K562 (cell line): ENCODE results near the gene MLH3. TPM values are rescaled to one million over a fixed set of nuclear protein-coding genes. Genes with fewer than 3 reads are reported as not detected.

Experiments used
- ARID2 ChIP-seq: fragments of 450-650 bp; IDR thresholded peaks from 2 replicates; pipeline ENCODE4 v1.6.1; 2017; ENCODE audit warnings: antibody characterized with exemption, mild to moderate bottlenecking
- ARID3A ChIP-seq: IDR thresholded peaks from 2 replicates; pipeline ENCODE4 v1.6.1; 2012; ENCODE audit warnings: low read depth, low read length, improper control_type of control experiment, borderline replicate concordance
- CHD1 ChIP-seq: fragments of 200-600 bp; sonication (generic); IDR thresholded peaks from one replicate; pipeline ENCODE4 v1.6.1; 2012; ENCODE audit warnings: mild to moderate bottlenecking, moderate library complexity, low read length, inconsistent platforms
- CREB1 ChIP-seq, 2 experiments: sonication (generic) in 1 of 2; formaldehyde crosslinking in 1 of 2; IDR thresholded peaks; 2 replicates each; pipeline versions ENCODE4 v1.6.1 to v1.8.0; 2012 to 2022; ENCODE audit warnings: inconsistent platforms in 1 of 2, mild to moderate bottlenecking in 1 of 2, missing genetic modification reagents in 1 of 2, moderate library complexity in 1 of 2
- FOS ChIP-seq: IDR thresholded peaks from 3 replicates; pipeline ENCODE4 v1.6.1; 2011; ENCODE audit not compliant: insufficient read length; ENCODE audit errors: extremely low read depth
- FOXA3 ChIP-seq, 2 experiments: fragments of 450-650 bp in 1 of 2; sonication (generic) in 1 of 2; formaldehyde crosslinking; IDR thresholded peaks in 1 of 2; conservative IDR thresholded peaks in 1 of 2; 2 replicates each; pipeline versions ENCODE4 v1.4.0 to v1.8.0; 2020 to 2022; ENCODE audit warnings: mild to moderate bottlenecking in 2 of 2, missing genetic modification reagents in 1 of 2
- HIVEP1 ChIP-seq: fragments of 250-450 bp; sonication (Bioruptor Pico); IDR thresholded peaks from 2 replicates; pipeline ENCODE4 v1.4.0; 2020; ENCODE audit warnings: mild to moderate bottlenecking
- RUNX1 ChIP-seq: sonication (generic); IDR thresholded peaks from 2 replicates; pipeline ENCODE4 v1.6.1; 2016; ENCODE audit warnings: antibody characterized with exemption, low read depth
- ZBTB34 ChIP-seq: fragments of 250-450 bp; sonication (Bioruptor Pico); IDR thresholded peaks from 2 replicates; pipeline ENCODE4 v1.8.0; 2021; ENCODE audit warnings: mild to moderate bottlenecking, moderate library complexity
- polyA plus RNA-seq, 8 experiments: library from polyadenylated mRNA; depleted of rRNA in 4 of 8; stranded (reverse) in 5 of 8; unstranded in 3 of 8; fragments of >200 nt; fragmentation: Nextera tagmentation in 2 of 8; fragmentation: Illumina TruSeq in 1 of 8; extraction: Ambion mirVana in 2 of 8; extraction: Trizol in 1 of 8; gene quantifications; 2 replicates each; pipeline versions ENCODE4 v1.2.1 to v1.2.3, GENCODE V29; 2011 to 2014; ENCODE audit warnings: inconsistent platforms in 1 of 8, missing spikeins in 1 of 8
- total RNA-seq, 7 experiments: library from RNA; depleted of rRNA in 6 of 7; stranded (reverse); fragments of >200 nt in 6 of 7; fragmentation: Illumina TruSeq in 2 of 7; extraction: Trizol in 2 of 7; gene quantifications; 2 replicates each; pipeline versions ENCODE4 v1.2.1 to v1.2.3, GENCODE V29; 2011 to 2021; ENCODE audit warnings: low replicate concordance in 1 of 7
- TF ChIP-seq, protein P1 (sequence below), 2 experiments: IDR thresholded peaks; 2 replicates each; pipeline ENCODE4 v1.6.1; 2012; ENCODE audit warnings: improper control_type of control experiment in 2 of 2, low read depth in 2 of 2, low read length in 2 of 2, borderline replicate concordance in 1 of 2
- TF ChIP-seq, protein P2 (sequence below), 2 experiments: fragments of 450-650 bp in 1 of 2; sonication (generic) in 1 of 2; formaldehyde crosslinking in 1 of 2; IDR thresholded peaks; 2 replicates each; pipeline versions ENCODE4 v1.7.1 to v1.9.0; 2016 to 2022; ENCODE audit warnings: inconsistent platforms in 1 of 2, mild to moderate bottlenecking in 1 of 2, missing genetic modification reagents in 1 of 2

The MLH3 gene
- total and polyA plus RNA-seq, 9 of the 15 experiments (the other 6 are each of a cell fraction or from before 2014, with no cell fraction given) = 5.9 to 15.3 (median 10.7) TPM

DNA sequence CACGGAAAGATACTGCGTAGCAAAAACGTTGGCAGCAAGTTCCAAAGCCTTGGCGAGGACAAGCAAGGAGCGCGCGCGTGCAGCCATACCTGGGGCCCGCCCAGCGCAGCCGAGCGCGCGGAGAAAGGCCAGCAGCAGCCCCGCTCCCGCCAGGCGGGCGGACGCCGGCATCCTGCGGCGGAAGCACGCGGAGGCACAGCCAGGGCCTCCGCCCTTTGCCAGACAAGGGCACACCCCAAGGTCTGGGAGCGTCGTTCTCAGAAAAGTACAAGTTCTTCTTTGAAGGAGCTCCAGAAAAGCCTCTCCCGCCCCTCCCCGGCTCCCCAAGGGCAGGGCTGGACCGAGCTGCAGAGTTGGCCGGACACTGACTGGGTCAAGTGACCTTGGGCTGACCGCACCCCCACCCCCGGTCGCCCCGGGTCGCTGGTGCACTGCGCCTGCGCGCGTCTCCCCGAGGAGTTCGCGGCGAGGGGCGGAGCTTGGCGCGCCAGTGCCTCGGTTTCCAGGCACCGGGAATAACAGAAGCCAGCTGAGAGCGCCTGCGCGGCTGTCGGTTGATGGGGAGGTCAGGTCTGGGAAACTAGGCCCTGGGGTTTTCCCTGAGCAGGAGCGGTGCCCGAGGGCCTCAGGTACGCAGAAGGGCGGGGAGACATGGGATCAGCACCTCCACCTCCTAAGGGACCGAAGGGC, 18.0 kb upstream of the MLH3 start, which contains the start of gene ZC2HC1C (continued):
- TF ChIP-seq FOXA3 (CRISPR knock-in tag; conservative IDR thresholded peaks at IDR 0.05 in 1 of 2, IDR thresholded peaks at IDR 0.05 in 1 of 2) = no peak
- 0 out of 2 replicates have a peak, but pooled peaks have one; percentile 21 for TF ChIP-seq ARID3A
- TF ChIP-seq, protein P1, sequence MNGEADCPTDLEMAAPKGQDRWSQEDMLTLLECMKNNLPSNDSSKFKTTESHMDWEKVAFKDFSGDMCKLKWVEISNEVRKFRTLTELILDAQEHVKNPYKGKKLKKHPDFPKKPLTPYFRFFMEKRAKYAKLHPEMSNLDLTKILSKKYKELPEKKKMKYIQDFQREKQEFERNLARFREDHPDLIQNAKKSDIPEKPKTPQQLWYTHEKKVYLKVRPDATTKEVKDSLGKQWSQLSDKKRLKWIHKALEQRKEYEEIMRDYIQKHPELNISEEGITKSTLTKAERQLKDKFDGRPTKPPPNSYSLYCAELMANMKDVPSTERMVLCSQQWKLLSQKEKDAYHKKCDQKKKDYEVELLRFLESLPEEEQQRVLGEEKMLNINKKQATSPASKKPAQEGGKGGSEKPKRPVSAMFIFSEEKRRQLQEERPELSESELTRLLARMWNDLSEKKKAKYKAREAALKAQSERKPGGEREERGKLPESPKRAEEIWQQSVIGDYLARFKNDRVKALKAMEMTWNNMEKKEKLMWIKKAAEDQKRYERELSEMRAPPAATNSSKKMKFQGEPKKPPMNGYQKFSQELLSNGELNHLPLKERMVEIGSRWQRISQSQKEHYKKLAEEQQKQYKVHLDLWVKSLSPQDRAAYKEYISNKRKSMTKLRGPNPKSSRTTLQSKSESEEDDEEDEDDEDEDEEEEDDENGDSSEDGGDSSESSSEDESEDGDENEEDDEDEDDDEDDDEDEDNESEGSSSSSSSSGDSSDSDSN (IDR thresholded peaks at IDR 0.05; ENCODE audit: borderline replicate concordance in 1 of 2, low read depth in 2 of 2, low read length in 2 of 2) = peak; percentile 53 to 77; a peak in 2 of 4 replicates
- TF ChIP-seq RUNX1 = no peak
- no peak for TF ChIP-seq HIVEP1 (CRISPR knock-in tag)
- TF ChIP-seq FOS = no peak
- no peak for TF ChIP-seq CHD1
- TF ChIP-seq ARID2 = no peak
- TF ChIP-seq CREB1 (IDR thresholded peaks at IDR 0.05) = no peak; the same call in 1 of the 2 replicates
- peak; percentile 63; the same call in 1 of the 2 replicates for TF ChIP-seq CREB1 (CRISPR knock-in tag; IDR thresholded peaks at IDR 0.05)
- TF ChIP-seq, protein P2, sequence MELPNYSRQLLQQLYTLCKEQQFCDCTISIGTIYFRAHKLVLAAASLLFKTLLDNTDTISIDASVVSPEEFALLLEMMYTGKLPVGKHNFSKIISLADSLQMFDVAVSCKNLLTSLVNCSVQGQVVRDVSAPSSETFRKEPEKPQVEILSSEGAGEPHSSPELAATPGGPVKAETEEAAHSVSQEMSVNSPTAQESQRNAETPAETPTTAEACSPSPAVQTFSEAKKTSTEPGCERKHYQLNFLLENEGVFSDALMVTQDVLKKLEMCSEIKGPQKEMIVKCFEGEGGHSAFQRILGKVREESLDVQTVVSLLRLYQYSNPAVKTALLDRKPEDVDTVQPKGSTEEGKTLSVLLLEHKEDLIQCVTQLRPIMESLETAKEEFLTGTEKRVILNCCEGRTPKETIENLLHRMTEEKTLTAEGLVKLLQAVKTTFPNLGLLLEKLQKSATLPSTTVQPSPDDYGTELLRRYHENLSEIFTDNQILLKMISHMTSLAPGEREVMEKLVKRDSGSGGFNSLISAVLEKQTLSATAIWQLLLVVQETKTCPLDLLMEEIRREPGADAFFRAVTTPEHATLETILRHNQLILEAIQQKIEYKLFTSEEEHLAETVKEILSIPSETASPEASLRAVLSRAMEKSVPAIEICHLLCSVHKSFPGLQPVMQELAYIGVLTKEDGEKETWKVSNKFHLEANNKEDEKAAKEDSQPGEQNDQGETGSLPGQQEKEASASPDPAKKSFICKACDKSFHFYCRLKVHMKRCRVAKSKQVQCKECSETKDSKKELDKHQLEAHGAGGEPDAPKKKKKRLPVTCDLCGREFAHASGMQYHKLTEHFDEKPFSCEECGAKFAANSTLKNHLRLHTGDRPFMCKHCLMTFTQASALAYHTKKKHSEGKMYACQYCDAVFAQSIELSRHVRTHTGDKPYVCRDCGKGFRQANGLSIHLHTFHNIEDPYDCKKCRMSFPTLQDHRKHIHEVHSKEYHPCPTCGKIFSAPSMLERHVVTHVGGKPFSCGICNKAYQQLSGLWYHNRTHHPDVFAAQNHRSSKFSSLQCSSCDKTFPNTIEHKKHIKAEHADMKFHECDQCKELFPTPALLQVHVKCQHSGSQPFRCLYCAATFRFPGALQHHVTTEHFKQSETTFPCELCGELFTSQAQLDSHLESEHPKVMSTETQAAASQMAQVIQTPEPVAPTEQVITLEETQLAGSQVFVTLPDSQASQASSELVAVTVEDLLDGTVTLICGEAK (IDR thresholded peaks at IDR 0.05) = no peak
- TF ChIP-seq, protein P2 (CRISPR knock-in tag; IDR thresholded peaks at IDR 0.05) = no peak
- no peak for TF ChIP-seq ZBTB34
